GM18520 (cell line): Measurements from ENCODE around the gene OR52D1.

Source experiments
- ATAC-seq: cut with Tn5 transposase; IDR thresholded peaks from one replicate; pipeline ENCODE4 v1.9.1; 2021; ENCODE audit not compliant: unreplicated experiment

Gene OR52D1

GRCh38 chr11:5488385-5488784 is at the start of gene OR52D1:
Gene OR52D1, plus strand, starts transcription at chr11:5488685. Its CDS starts 22 bp downstream, at chr11:5488707.
- no peak for ATAC-seq

DNA sequence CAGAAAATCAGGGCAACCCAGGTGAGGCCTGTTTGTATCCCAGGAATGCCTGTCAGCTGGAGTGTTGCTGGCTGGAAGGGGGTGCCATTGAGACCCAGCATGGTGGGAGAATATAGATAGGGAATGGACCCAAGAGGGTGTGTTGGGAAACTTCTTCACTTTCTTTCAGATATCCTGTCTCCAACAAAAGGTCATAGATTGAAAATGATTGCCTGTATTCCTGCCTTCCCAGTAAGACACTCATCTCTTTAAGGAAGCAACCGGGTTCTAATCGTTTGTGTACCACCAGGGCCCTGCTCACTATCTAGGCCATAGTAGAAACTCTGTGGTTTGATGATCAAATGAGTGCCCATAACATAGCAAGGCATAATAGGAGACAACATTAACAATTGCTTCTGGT is 47.1 kb upstream of the OR52D1 start, which contains the start of gene OR51I1:
Gene OR51I1 (minus strand): TSS at position 101 of the 400 bp plus-strand sequence. CDS start 0 bp downstream, at position 101.
- no peak for ATAC-seq

GRCh38 chr11:5443835-5444393 is 44.6 kb upstream of the OR52D1 start:
- ATAC-seq, result no peak

- no peak for ATAC-seq
Measured at GRCh38 chr11:5449023-5449422, 39.5 kb upstream of the OR52D1 start, which contains the start of gene OR51I2. Gene OR51I2, plus strand, starts transcription at chr11:5449323. Its CDS starts 4,166 bp downstream, at chr11:5453489.

DNA sequence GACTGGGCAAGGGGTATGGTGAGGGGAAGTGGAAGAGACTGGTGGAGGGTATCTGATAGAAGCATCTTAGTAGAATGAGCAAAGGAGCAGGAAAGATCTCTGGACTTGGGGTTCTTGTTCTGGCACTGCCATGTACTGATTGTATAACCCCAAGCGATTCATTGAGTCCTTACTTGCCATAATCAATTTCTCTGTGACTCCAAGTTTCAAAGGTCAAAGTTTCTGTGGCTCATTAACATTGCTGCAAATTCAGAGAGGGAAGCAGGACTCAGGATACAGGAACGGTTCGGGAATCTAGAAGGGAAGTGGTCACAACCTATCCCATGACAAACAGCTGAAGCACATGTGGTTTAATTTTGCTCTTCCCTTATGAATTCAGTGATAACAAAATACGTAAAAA is 39.1 kb upstream of the OR52D1 start:
- no peak for ATAC-seq

- no peak for ATAC-seq
Measured at GRCh38 chr11:5460983-5461621, 27.4 kb upstream of the OR52D1 start.

- ATAC-seq, result no peak
Measured at GRCh38 chr11:5467527-5467926, 21.0 kb upstream of the OR52D1 start.

DNA sequence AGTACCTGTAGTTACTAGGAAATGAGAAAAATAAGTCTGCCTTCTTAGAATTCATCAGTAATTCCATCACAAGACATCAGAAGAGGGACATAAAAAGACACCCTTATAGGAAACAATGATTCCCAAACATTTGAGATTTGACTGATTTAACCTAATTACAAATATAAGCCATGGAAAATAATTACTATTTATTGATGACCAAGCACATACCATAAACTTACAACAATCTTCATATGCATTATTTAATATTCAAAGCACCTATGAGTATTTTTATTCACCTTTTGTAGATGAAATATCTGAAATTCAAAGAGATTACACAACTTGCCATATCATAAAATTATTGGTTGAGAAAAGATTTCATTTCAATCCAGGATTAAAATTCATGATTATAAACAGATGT is 14.6 kb upstream of the OR52D1 start:
- no peak for ATAC-seq

DNA sequence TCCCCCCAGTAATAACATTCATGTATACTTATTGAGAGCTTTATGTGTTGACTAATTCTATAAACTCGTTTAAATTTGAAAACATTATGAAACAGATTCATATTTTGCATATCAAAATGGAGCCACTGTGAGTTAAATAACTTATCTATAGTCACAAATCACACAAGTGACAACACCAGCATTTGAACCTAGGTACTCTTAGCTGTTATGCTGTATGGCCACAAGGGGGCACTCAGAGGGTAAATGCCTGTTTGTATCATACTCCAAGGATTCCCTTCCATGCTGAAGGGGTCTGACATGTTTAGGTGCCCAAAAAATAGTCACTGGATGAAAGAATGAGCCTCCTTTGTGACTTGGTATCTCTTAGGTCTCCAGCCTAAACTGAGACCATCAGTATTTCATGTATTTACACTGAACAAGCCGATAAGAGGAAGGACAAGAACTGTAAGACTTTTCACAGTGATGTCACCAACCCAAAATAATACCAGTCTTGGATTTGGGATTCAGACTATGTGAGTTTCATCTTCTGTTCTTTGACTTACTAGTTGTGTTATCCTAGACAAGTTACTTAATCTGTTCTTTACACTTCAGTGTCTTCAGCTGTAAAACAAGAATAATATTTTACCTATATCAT is 12.2 kb upstream of the OR52D1 start:
- no peak for ATAC-seq

DNA sequence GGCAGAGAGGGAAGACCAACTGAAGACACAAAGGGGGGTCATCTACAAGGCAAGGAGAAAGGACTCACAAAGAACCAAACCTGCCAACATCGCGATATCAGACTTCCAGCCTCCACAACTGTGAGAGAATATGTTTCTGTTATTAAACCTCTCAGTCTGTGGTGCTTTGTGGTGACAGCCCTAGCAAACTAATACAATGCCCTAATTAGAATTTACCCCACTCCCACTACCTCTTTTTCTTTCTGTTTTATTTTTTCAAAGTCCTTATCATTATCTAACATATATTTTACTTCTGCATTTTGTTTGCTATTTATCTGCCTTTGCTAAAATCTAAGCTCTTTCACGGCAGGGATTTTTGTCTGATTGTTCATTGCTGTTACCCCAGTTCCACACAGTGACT is 2.5 kb upstream of the OR52D1 start:
- no peak for ATAC-seq

DNA sequence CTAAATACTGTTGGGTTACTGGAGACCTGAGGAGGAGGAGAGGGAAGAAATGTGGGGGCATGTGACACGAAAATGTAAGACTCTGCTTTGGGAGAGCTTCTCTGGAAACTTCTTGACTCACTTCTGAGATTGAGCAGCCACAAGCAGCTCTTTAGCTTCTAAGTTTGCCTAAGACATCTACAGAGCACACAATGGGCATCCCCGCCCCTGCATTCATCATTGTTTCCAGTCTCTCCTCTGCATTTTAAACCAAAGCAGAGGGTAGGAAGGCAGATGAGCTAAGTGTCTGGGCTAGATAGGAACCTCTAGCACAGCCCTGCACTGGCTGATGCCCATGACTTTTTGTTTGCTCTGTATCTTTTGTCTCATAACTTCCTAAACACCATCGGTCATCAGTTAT is 2.1 kb upstream of the OR52D1 start:
- no peak for ATAC-seq

- ATAC-seq, result no peak
Measured at GRCh38 chr11:5488798-5489399, 414 bp downstream of the OR52D1 start.

GRCh38 chr11:5489576-5490357 is 1.3 kb downstream of the OR52D1 start:
- ATAC-seq, result no peak

DNA sequence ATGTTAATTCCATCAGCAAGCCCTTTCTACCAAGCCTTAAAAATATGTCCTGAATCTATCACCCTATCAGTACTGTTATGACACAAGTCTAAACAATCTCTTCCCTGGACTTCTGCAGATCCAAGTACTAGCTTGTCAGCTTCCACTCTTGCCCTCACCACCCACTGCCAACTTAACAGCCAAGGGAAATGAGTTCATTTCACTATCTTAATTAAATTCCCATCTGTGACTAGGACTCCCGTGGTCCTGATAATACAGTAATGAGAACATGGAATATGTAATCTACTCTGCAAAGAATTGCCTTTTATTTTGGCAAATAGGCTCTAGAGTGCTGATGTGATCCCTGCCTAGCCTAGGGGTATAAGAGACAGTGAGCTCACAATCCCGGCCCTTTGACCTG is 11.2 kb downstream of the OR52D1 start:
- ATAC-seq, result no peak

GRCh38 chr11:5500393-5500801 is 11.9 kb downstream of the OR52D1 start:
- no peak for ATAC-seq

- no peak for ATAC-seq
Measured at GRCh38 chr11:5504403-5504921, 16.0 kb downstream of the OR52D1 start.

DNA sequence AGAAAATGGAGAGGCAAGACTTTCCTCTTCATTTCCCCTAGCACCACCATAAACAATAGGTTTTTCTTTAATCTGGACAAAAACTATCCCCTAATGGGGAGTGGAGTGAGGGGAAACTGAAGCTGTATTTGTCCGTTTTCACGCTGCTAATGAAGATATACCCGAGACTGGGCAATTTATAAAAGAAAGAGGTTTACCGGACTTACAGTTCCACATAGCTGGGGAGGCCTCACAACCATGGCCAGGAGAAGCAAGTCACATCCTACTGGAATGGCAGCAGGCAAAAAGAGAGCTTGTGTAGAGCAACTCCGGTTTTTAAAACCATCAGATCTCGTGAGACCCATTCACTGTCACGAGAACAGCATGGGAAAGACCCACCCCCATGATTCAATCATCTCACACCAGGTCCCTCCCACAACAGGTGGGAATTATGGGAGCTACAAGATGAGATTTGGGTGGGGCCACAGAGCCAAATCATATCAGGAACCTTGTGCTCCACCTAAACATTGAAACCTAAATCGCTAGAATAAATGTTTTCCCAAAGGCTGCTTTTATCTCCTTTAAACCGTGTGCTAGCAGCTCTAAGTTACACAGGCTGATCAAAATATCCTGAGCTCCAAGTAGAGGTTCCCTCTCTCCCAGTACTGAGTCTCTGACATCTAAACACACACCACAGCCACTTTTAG is 17.0 kb downstream of the OR52D1 start:
- no peak for ATAC-seq

DNA sequence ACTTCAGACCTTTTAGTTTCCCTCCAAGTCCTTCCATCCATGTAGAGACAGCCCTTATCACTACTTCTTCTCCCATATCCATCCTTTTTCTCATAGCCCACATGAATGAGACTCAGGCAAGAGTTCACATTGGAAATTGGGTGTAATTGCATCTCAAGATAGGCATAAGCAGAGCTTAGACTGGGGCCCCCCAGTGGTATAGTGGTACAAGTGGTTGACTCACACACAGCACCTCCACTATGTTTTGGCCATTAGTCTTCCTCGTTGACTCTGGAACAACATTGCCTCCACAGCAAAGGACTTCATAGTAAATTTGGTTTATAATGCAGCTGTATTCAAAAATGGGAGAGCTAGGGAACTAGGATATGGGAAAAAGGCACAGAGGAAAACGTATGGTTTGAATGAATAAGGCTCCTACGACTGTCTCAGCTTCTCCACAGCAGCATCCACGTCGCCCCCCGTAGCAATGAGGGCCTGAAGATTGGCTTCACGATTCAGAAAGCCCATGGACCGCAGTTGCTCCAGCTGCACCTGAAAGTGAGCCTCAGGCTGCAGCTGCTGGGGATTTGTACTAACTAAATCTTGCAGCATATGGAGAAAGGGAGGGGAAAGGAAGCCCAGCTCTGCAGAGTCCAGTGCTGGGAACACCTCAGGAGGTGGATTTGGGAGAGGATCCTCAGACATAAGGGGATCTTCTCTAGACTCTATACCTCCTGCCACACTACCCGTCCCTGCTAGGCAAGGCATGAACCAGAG is 18.9 kb downstream of the OR52D1 start:
- ATAC-seq, result no peak

GRCh38 chr11:5507933-5508305 is 19.4 kb downstream of the OR52D1 start:
- no peak for ATAC-seq

GRCh38 chr11:5508605-5509004 is 20.1 kb downstream of the OR52D1 start:
- no peak for ATAC-seq
